Measurements from ENCODE around the gene KIAA1191. TPM values are rescaled to one million over a fixed set of nuclear protein-coding genes. Genes with fewer than 3 reads are reported as not detected.
"Not testable (repeated sequence)": the region's sequence is repeated elsewhere in the genome, so short reads cannot be mapped to it uniquely, and the experiment has no call there.

The KIAA1191 gene
- total RNA-seq, 1 experiment from 2014 or later, result 119 TPM

GRCh38 chr5:176409765-176410164, 48.2 kb upstream of the KIAA1191 start:
- no peaks in the 10 kb centered on the region for H3K27me3 Mint-ChIP-seq (ENCODE audit: insufficient read depth, unreplicated experiment)
- Histone ChIP-seq H3K4me1 (no peaks in the 10 kb centered on the region), H3K27me3 (replicated peaks; ENCODE audit: control insufficient read depth, insufficient read depth, low read length) (no peaks in the 10 kb centered on the region), H3K4me3 (ENCODE audit: low read depth, low read length) (no peak overlapping the region), H3K36me3 (ENCODE audit: control insufficient read depth, insufficient read depth, low read length) (no peaks in the 10 kb centered on the region), H3K9me3 (no peaks in the 10 kb centered on the region)
- H3K9me3 Mint-ChIP-seq (ENCODE audit: unreplicated experiment), result no peaks in the 10 kb centered on the region
- H3K27ac Mint-ChIP-seq (ENCODE audit: unreplicated experiment), result no peak overlapping the region
- intact Hi-C loops (cut with micrococcal nuclease; ENCODE audit: unreplicated experiment), result loop anchor here (10.0 kb wide), 1 partner anchor 75 kb away; no protein-coding TSS in a partner anchor
- no TSS peak for BruUV-seq (replicated peaks)
- peaks cover 40% of the 10 kb centered on the region for H3K36me3 Mint-ChIP-seq (ENCODE audit: insufficient read depth, unreplicated experiment)
- DNase-seq, result no peak
- no peak for TF ChIP-seq CTCF (IDR thresholded peaks at IDR 0.05; ENCODE audit: insufficient read depth in 1 of 2, low read depth in 1 of 2, low read length in 1 of 2, severe bottlenecking in 1 of 2, unreplicated experiment in 1 of 2)
- CTCF ChIA-PET, result no interaction called here
- H3K4me1 Mint-ChIP-seq (ENCODE audit: low read depth, unreplicated experiment), result peaks cover 9% of the 10 kb centered on the region
- no peak overlapping the region for H3K4me3 Mint-ChIP-seq (ENCODE audit: unreplicated experiment)
- POLR2A ChIA-PET, result no interaction called here

- Mint-ChIP-seq H3K27ac (ENCODE audit: unreplicated experiment) (no peak overlapping the region), H3K4me1 (ENCODE audit: low read depth, unreplicated experiment) (peaks cover 9% of the 10 kb centered on the region), H3K9me3 (ENCODE audit: unreplicated experiment) (no peaks in the 10 kb centered on the region), H3K4me3 (ENCODE audit: unreplicated experiment) (no peak overlapping the region), H3K27me3 (ENCODE audit: insufficient read depth, unreplicated experiment) (no peaks in the 10 kb centered on the region), H3K36me3 (ENCODE audit: insufficient read depth, unreplicated experiment) (peaks cover 40% of the 10 kb centered on the region)
- no peak overlapping the region for H3K4me3 ChIP-seq (ENCODE audit: low read depth, low read length)
- no peaks in the 10 kb centered on the region for H3K9me3 ChIP-seq
- no peaks in the 10 kb centered on the region for H3K36me3 ChIP-seq (ENCODE audit: control insufficient read depth, insufficient read depth, low read length)
- H3K27me3 ChIP-seq (replicated peaks; ENCODE audit: control insufficient read depth, insufficient read depth, low read length), result no peaks in the 10 kb centered on the region
- intact Hi-C loops (cut with micrococcal nuclease; ENCODE audit: unreplicated experiment), result no loop called here
- no peaks in the 10 kb centered on the region for H3K4me1 ChIP-seq
- DNase-seq, result no peak
- BruUV-seq (replicated peaks), result no TSS peak
- ChIA-PET CTCF (no interaction called here), POLR2A (no interaction called here)
- TF ChIP-seq CTCF (IDR thresholded peaks at IDR 0.05; ENCODE audit: insufficient read depth in 1 of 2, low read depth in 1 of 2, low read length in 1 of 2, severe bottlenecking in 1 of 2, unreplicated experiment in 1 of 2), result no peak
Measured at GRCh38 chr5:176408590-176408989, 47.0 kb upstream of the KIAA1191 start.

DNA sequence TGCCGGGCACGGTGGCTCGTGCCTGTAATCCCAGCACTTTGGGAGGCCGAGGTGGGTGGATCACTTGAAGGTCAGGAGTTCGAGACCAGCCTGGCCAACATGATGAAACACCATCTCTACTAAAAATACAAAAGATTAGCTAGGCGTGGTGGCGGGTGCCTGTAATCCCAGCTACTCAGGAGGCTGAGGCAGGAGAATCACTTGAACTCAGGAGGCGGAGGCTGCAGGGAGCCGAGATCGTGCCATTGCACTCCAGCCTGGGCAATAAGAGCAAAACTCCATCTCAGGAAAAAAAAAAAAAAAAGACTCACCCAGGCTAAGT, 46.6 kb upstream of the KIAA1191 start:
- H3K27me3 ChIP-seq (replicated peaks; ENCODE audit: control insufficient read depth, insufficient read depth, low read length); DNase-seq; BruUV-seq (replicated peaks); CTCF ChIA-PET; H3K4me3 Mint-ChIP-seq (ENCODE audit: unreplicated experiment); H3K4me1 Mint-ChIP-seq (ENCODE audit: low read depth, unreplicated experiment); POLR2A ChIA-PET; H3K36me3 ChIP-seq (ENCODE audit: control insufficient read depth, insufficient read depth, low read length); intact Hi-C loops (cut with micrococcal nuclease; ENCODE audit: unreplicated experiment); H3K27me3 Mint-ChIP-seq (ENCODE audit: insufficient read depth, unreplicated experiment); H3K27ac Mint-ChIP-seq (ENCODE audit: unreplicated experiment); H3K4me1 ChIP-seq; H3K9me3 Mint-ChIP-seq (ENCODE audit: unreplicated experiment); H3K4me3 ChIP-seq (ENCODE audit: low read depth, low read length); H3K9me3 ChIP-seq: not testable (repeated sequence)
- peaks cover 40% of the 10 kb centered on the region for H3K36me3 Mint-ChIP-seq (ENCODE audit: insufficient read depth, unreplicated experiment)

Data from Caco-2 (cell line).